Neural progenitor cell (in vitro differentiated cells): ENCODE measurements around the gene EFNA5.

Source experiments
- EZH2 ChIP-seq: fragments of 200-600 bp; sonication (generic); IDR thresholded peaks from 2 replicates; pipeline ENCODE4 v1.6.1; 2017; ENCODE audit warnings: antibody characterized with exemption, mild to moderate bottlenecking, moderate library complexity
- TF ChIP-seq, protein P1 (sequence below): fragments of 200-600 bp; sonication (generic); IDR thresholded peaks from 2 replicates; pipeline ENCODE4 v1.5.1; 2017; ENCODE audit warnings: antibody characterized with exemption, mild to moderate bottlenecking

DNA sequence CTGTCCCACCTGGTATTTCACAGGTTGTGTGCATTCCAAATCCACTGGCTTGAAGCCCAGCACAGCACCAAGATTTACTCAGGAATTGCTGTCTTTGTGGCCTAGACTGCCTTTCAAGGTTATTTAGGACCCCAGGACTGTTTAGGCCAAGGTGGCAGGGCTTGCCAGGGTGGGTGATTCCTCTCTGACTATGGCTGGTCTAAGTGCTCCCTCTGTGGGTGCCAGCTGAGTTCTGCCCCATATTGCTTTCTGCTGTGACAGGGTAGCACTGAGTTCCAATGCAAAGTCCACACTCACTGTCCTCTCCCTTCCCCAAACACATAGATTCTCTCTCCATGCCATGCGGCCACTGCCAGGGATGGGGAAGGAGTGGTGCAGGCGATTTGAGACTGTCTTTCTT lies 318.2 kb downstream of the EFNA5 start:
- TF ChIP-seq, protein P1, sequence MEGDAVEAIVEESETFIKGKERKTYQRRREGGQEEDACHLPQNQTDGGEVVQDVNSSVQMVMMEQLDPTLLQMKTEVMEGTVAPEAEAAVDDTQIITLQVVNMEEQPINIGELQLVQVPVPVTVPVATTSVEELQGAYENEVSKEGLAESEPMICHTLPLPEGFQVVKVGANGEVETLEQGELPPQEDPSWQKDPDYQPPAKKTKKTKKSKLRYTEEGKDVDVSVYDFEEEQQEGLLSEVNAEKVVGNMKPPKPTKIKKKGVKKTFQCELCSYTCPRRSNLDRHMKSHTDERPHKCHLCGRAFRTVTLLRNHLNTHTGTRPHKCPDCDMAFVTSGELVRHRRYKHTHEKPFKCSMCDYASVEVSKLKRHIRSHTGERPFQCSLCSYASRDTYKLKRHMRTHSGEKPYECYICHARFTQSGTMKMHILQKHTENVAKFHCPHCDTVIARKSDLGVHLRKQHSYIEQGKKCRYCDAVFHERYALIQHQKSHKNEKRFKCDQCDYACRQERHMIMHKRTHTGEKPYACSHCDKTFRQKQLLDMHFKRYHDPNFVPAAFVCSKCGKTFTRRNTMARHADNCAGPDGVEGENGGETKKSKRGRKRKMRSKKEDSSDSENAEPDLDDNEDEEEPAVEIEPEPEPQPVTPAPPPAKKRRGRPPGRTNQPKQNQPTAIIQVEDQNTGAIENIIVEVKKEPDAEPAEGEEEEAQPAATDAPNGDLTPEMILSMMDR = peak; percentile 4
- TF ChIP-seq EZH2 = no peak
